GM12873 (cell line): ENCODE results near the gene IL16.

ENCODE experiments used
- TF ChIP-seq, protein P1 (sequence below): IDR thresholded peaks from 2 replicates; pipeline ENCODE4 v1.5.1; 2012; ENCODE audit warnings: low read depth, mild to moderate bottlenecking, moderate library complexity, low read length, control low read depth; ENCODE audit not compliant: insufficient read depth; ENCODE audit errors: missing control alignments

The IL16 gene

DNA sequence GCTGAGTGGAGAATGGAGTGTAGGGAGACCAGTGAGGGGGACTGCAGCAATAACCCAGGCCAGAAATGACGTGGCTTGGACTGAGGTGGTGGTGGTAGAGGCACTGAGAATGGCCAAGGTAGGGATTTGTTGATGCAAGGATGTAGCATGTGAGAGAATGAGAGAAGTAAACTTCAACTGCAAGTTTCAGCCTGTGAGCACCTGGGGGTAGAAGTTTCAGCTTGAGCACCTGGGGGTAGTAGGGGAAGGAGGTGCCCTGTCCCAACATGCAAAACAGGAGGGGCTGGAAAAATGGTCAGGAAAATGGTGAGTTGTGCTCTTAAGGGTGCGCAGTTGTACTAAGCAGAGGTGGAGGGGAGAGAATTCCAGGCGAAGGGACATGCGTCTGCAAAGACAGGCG, 31.0 kb downstream of the IL16 start:
- TF ChIP-seq, protein P1, sequence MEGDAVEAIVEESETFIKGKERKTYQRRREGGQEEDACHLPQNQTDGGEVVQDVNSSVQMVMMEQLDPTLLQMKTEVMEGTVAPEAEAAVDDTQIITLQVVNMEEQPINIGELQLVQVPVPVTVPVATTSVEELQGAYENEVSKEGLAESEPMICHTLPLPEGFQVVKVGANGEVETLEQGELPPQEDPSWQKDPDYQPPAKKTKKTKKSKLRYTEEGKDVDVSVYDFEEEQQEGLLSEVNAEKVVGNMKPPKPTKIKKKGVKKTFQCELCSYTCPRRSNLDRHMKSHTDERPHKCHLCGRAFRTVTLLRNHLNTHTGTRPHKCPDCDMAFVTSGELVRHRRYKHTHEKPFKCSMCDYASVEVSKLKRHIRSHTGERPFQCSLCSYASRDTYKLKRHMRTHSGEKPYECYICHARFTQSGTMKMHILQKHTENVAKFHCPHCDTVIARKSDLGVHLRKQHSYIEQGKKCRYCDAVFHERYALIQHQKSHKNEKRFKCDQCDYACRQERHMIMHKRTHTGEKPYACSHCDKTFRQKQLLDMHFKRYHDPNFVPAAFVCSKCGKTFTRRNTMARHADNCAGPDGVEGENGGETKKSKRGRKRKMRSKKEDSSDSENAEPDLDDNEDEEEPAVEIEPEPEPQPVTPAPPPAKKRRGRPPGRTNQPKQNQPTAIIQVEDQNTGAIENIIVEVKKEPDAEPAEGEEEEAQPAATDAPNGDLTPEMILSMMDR: no peak

GRCh38 chr15:81229586-81229985, 32.9 kb downstream of the IL16 start:
- TF ChIP-seq, protein P1: no peak

DNA sequence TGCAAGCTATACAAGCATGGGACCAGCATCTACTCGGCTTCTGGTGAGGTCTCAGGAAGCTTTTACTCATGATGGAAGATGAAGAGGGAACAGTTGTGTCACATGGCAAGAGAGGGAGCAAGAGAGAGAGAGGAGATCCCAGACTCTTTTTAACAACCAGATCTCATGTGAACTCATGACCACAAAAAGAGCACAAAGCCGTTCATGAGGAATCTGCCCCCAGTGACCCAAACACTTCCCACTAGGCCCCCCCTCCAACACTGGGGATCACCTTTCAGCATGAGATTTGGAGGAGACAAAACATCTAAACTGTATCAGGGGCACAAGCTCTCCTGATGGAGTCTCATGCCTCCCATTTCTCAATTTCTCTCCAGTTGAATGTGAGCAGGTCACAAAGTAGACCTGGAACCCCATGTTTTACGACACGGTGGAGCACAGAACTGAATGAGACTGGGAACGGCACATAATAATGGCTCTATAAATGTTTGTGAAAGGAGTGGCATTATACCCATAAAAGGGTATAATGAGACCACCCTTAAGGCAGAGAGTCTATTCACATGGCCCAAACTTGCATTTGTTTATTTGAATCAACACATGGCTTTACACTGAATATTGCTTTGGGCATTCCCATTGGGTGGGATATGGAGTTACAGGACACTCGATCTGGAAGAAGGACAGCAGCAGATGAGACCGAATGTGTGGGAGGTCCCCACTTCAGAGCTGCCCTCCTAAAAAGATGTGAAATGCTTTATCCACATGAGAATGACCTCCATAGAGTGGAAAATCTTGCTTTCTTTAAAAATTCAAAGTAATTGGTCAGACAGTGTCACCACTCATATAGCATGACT, 38.8 kb downstream of the IL16 start:
- TF ChIP-seq, protein P1: no peak

- TF ChIP-seq, protein P1: no peak
These were observed 42.5 kb downstream of the IL16 start for GRCh38 chr15:81239190-81239589.

DNA sequence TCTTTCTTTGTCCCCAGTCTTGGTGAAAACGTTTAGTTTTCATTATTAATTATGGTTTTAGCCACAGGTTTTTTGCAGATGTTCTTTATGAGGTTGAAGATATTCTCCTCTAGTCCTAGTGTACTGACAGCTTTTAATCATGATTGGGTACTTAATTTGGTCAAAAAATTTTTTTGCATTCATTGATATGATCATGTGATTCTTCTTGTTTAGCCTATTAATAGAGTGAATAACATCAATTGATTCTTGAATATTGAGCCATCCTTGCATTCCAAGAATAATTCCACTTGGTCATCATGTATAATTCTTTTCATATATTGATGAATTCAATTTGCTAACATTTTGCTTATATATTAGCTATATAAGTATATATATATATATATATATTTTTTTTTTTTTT, 46.1 kb downstream of the IL16 start:
- TF ChIP-seq, protein P1: no peak

DNA sequence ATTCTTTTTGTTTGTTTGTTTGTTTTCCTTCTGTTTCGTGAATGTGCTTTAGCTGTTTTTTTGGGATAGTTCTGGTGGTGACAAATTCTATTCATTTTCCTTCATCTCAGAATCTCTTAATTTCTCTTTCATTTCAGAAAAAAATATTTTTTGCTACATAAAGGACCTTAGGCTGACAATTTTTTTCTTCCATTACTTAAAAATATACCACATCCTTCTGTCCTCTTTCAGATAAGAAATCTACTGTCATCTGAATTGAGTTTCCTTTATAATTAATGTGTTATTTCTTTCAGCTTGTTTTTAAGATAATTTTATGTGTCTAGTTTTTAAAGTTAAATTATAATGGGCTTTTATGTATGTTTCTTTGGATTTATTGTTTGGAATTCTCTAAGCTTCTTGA, 47.6 kb downstream of the IL16 start:
- TF ChIP-seq, protein P1: no peak

- TF ChIP-seq, protein P1: no peak
These were observed 57.2 kb downstream of the IL16 start for GRCh38 chr15:81253846-81254245.
